A673 (cell line): ENCODE results near the gene NFIB. TPM values are rescaled to one million over a fixed set of nuclear protein-coding genes. Genes with fewer than 3 reads are reported as not detected.

ENCODE experiments used
- BruUV-seq: library from RNA; stranded (reverse); fragments of 400-500 nt; replicated peaks from 2 replicates; lab custom pipeline; 2021; lab: Mats Ljungman, UMichigan
- CTCF ChIA-PET: fragments of 300-600 bp; sonication (Branson Sonifier 250); formaldehyde crosslinking; loops from one replicate; lab custom pipeline; 2022; ENCODE audit warnings: antibody characterized with exemption; lab: Charles Lee
- POLR2A ChIA-PET: fragments of 300-600 bp; sonication (Branson Sonifier 250); formaldehyde crosslinking; loops from one replicate; lab custom pipeline; 2022; ENCODE audit warnings: antibody characterized with exemption; ENCODE audit not compliant: low non-redundant PET; lab: Charles Lee
- DNase-seq: peaks from one replicate; pipeline ENCODE4 v3.0.0-alpha.2; 2015; ENCODE audit warnings: low spot score
- H3K27ac ChIP-seq: fragments of 200-600 bp; sonication (generic); 2 replicates; pipeline ENCODE4 v1.5.1; 2016; ENCODE audit warnings: mixed run types, low read depth, mild to moderate bottlenecking, mixed read lengths, antibody characterized with exemption, low read length; ENCODE audit not compliant: poor library complexity, severe bottlenecking
- H3K27me3 ChIP-seq: fragments of 200-600 bp; sonication (generic); replicated peaks from 2 replicates; pipeline ENCODE4 v1.6.1; 2017; ENCODE audit warnings: mixed run types, low read depth, mild to moderate bottlenecking, mixed read lengths, antibody characterized with exemption, low read length; ENCODE audit not compliant: insufficient read depth, poor library complexity
- H3K36me3 ChIP-seq: fragments of 200-600 bp; sonication (generic); 2 replicates; pipeline ENCODE4 v1.6.1; 2016; ENCODE audit warnings: mixed run types, mild to moderate bottlenecking, mixed read lengths, antibody characterized with exemption, low read length; ENCODE audit not compliant: insufficient read depth, poor library complexity, severe bottlenecking
- H3K4me1 ChIP-seq: fragments of 200-600 bp; sonication (generic); 2 replicates; pipeline ENCODE4 v1.6.1; 2017; ENCODE audit warnings: mixed run types, mild to moderate bottlenecking, mixed read lengths, antibody characterized with exemption, low read length; ENCODE audit not compliant: insufficient read depth, poor library complexity, severe bottlenecking
- H3K4me3 ChIP-seq: fragments of 200-600 bp; sonication (generic); 2 replicates; pipeline ENCODE4 v1.5.1; 2016; ENCODE audit warnings: low read depth, mixed run types, mild to moderate bottlenecking, mixed read lengths, low read length; ENCODE audit not compliant: poor library complexity, severe bottlenecking
- H3K9me3 ChIP-seq: fragments of 200-600 bp; sonication (generic); 2 replicates; pipeline ENCODE4 v1.6.1; 2016; ENCODE audit warnings: mixed run types, low read depth, mild to moderate bottlenecking, mixed read lengths, antibody characterized with exemption, low read length; ENCODE audit not compliant: poor library complexity, severe bottlenecking
- EZH2 ChIP-seq: fragments of 200-600 bp; sonication (generic); IDR thresholded peaks from 2 replicates; pipeline ENCODE4 v1.6.1; 2017; ENCODE audit warnings: borderline replicate concordance, low read depth, mild to moderate bottlenecking, mixed read lengths, antibody characterized with exemption, low read length; ENCODE audit not compliant: poor library complexity, severe bottlenecking
- intact Hi-C: fragments of 100-400 bp; cut with micrococcal nuclease; formaldehyde crosslinking; loops from one replicate; pipeline ENCODE4 v1.10.0; 2022; ENCODE audit not compliant: unreplicated experiment
- total RNA-seq: library from RNA; stranded (reverse); gene quantifications from 2 replicates; pipeline ENCODE4 v1.2.3, GENCODE V29; 2021
- TF ChIP-seq, protein P1 (sequence below): fragments of 300-800, 200-600 bp; sonication (generic); conservative IDR thresholded peaks from 2 replicates; pipeline ENCODE4 v1.5.1; 2017; ENCODE audit warnings: low read depth, mild to moderate bottlenecking, antibody characterized with exemption, low read length, moderate library complexity, mixed read lengths

NFIB gene
- total RNA-seq, 1 experiment from 2014 or later: 41.2 TPM

DNA sequence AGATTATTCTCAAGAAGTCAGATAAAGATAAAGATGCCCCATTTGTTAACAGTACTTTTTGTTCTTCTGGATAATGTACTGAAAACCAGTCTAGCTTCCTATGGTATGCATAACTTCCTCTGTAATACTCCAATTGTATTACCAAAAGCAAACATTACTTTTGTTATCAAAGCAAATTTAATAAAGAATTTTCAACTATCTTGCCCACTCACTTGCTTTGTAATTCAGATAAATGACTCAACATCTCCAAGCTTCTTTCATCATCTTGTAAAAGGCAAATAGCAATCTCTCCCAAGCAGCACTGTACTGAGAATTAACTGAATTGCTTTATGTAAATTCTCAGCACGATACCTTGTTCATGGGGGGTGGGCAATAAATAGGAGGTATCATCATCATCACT lies 98.3 kb downstream of the NFIB start:
- Histone ChIP-seq H3K27me3 (no peaks in the 10 kb centered on the region), H3K36me3 (no peaks in the 10 kb centered on the region), H3K4me1 (peaks cover 33% of the 10 kb centered on the region), H3K9me3 (no peaks in the 10 kb centered on the region), H3K4me3 (no peak overlapping the region), H3K27ac (peak overlapping the region; percentile 44)
- ChIA-PET POLR2A (interaction anchor here (0.5 kb wide), 1 partner anchor 105 kb away, joined by 9 read pairs; no protein-coding TSS in a partner anchor), CTCF (no interaction called here)
- peak; percentile 21 for DNase-seq
- intact Hi-C loops: no loop called here
- no TSS peak for BruUV-seq
- no peak for TF ChIP-seq EZH2
- TF ChIP-seq, protein P1, sequence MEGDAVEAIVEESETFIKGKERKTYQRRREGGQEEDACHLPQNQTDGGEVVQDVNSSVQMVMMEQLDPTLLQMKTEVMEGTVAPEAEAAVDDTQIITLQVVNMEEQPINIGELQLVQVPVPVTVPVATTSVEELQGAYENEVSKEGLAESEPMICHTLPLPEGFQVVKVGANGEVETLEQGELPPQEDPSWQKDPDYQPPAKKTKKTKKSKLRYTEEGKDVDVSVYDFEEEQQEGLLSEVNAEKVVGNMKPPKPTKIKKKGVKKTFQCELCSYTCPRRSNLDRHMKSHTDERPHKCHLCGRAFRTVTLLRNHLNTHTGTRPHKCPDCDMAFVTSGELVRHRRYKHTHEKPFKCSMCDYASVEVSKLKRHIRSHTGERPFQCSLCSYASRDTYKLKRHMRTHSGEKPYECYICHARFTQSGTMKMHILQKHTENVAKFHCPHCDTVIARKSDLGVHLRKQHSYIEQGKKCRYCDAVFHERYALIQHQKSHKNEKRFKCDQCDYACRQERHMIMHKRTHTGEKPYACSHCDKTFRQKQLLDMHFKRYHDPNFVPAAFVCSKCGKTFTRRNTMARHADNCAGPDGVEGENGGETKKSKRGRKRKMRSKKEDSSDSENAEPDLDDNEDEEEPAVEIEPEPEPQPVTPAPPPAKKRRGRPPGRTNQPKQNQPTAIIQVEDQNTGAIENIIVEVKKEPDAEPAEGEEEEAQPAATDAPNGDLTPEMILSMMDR: no peak

DNA sequence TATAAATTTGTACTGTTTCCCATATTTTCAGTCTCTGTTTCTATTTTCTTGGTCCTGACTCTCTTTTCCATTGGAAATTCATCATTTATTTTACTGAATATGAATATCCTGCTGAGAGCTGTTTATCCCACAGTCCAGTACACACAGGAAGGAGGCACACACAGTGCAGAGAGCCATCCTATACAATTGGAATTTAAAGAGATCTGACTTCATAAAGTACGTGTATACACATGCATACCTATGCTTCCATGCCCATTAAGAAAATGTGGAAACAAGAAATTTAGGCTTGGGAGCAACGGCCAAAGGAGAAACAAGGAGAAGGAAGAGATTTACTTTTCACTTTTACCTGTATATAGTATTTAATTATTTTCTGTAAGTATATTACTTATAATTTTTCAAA lies 99.2 kb downstream of the NFIB start:
- TF ChIP-seq EZH2: no peak
- TF ChIP-seq, protein P1: no peak
- no peak for DNase-seq
- Histone ChIP-seq H3K4me1 (peaks cover 42% of the 10 kb centered on the region), H3K36me3 (no peaks in the 10 kb centered on the region), H3K27ac (no peak overlapping the region), H3K27me3 (no peaks in the 10 kb centered on the region), H3K9me3 (no peaks in the 10 kb centered on the region), H3K4me3 (no peak overlapping the region)
- ChIA-PET CTCF (no interaction called here), POLR2A (no interaction called here)
- no TSS peak for BruUV-seq
- intact Hi-C loops: no loop called here

DNA sequence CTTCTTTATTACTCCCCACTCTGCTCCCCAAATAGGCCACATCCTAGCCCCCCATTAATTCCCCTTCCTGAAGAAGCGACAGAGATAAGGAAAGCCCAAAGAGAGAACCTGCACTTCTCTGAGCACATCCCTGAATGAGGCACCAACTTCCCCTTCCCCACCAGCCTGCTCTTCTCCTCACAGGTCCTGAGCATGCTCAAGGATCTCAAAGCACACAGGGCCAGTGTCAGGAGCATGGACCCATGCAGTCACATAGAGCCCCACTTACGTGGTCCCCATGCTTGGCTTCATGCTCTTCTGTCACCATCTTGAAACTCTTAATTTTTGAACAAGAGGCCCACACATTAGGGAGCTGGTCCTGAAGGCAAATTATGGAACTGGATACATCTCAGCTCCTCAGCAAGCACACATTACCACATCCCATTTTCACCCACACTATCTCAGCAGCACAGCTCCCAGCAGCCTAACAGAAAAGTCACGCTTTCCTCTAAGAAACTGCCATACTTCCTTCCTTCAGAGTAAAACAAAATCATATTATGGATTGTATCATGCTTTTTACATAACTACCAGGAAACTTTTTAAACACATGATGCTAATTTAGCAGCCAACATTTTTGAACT lies 99.8 kb downstream of the NFIB start:
- CTCF ChIA-PET: no interaction called here
- no peaks in the 10 kb centered on the region for H3K27me3 ChIP-seq
- H3K27ac ChIP-seq: no peak overlapping the region

More for the DNA sequence above, 99.8 kb downstream of the NFIB start:
- Histone ChIP-seq H3K36me3 (no peaks in the 10 kb centered on the region), H3K9me3 (no peaks in the 10 kb centered on the region), H3K4me3 (no peak overlapping the region), H3K4me1 (peaks cover 44% of the 10 kb centered on the region)
- BruUV-seq: no TSS peak
- intact Hi-C loops: no loop called here
- DNase-seq: no peak
- TF ChIP-seq EZH2: no peak
- TF ChIP-seq, protein P1: no peak
- POLR2A ChIA-PET: no interaction called here
